ENCODE measurements around the gene SORCS2.

DNA sequence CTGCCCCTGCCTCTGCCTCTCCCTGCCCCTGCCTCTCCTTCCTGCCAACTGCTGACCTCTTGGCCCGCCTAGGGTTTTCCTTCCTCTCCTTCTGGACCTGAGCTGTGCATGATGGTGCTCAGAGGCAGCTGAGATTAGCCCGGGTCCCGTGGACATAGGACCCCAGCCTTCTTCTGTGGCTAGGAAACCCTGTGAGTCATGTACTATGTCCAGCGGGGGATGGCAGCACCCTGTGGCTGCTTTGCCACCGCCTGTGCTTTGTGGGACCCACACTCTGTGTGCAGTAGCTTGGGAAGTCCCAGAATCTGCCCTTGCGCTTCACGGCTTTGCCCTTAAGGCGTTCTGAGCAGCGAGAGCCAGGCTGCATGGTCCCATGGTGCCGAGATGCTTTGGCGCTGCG lies 347.9 kb downstream of the SORCS2 start:
- TF ChIP-seq, protein P1, sequence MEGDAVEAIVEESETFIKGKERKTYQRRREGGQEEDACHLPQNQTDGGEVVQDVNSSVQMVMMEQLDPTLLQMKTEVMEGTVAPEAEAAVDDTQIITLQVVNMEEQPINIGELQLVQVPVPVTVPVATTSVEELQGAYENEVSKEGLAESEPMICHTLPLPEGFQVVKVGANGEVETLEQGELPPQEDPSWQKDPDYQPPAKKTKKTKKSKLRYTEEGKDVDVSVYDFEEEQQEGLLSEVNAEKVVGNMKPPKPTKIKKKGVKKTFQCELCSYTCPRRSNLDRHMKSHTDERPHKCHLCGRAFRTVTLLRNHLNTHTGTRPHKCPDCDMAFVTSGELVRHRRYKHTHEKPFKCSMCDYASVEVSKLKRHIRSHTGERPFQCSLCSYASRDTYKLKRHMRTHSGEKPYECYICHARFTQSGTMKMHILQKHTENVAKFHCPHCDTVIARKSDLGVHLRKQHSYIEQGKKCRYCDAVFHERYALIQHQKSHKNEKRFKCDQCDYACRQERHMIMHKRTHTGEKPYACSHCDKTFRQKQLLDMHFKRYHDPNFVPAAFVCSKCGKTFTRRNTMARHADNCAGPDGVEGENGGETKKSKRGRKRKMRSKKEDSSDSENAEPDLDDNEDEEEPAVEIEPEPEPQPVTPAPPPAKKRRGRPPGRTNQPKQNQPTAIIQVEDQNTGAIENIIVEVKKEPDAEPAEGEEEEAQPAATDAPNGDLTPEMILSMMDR (conservative IDR thresholded peaks at IDR 0.05; ENCODE audit: low read depth, low read length), result no peak
- TF ChIP-seq EZH2phosphoT487 (IDR thresholded peaks at IDR 0.05; ENCODE audit: borderline replicate concordance, low read length), result no peak

All from PC-3 (cell line).